K562 (cell line): ENCODE results near the gene BIRC7. TPM values are rescaled to one million over a fixed set of nuclear protein-coding genes. Genes with fewer than 3 reads are reported as not detected.

ENCODE experiments used
- BCL6 ChIP-seq: fragments of 250-450 bp; sonication (Bioruptor Pico); IDR thresholded peaks from 2 replicates; pipeline ENCODE4 v1.4.0; 2020
- CHD4 ChIP-seq: fragments of 200-600 bp; sonication (generic); IDR thresholded peaks from 3 replicates; pipeline ENCODE4 v1.6.1; 2012; ENCODE audit warnings: low read depth, mild to moderate bottlenecking, mixed read lengths, low read length, inconsistent platforms; ENCODE audit not compliant: insufficient read depth, insufficient replicate concordance, poor library complexity, severe bottlenecking
- DNMT1 ChIP-seq: fragments of 450-650 bp; IDR thresholded peaks from 2 replicates; pipeline ENCODE4 v1.6.1; 2016; ENCODE audit warnings: antibody characterized with exemption, mild to moderate bottlenecking
- ETV1 ChIP-seq: fragments of 450-650 bp; conservative IDR thresholded peaks from 2 replicates; pipeline ENCODE4 v1.6.1; 2016; ENCODE audit warnings: missing genetic modification characterization, control low read depth, low read depth, missing compliant biosample characterization
- FOXA1 ChIP-seq: fragments of 450-650 bp; IDR thresholded peaks from 2 replicates; pipeline ENCODE4 v1.6.1; 2016; ENCODE audit warnings: mild to moderate bottlenecking, borderline replicate concordance
- FOXJ2 ChIP-seq: fragments of 200-800 bp; sonication (Bioruptor generic); IDR thresholded peaks from 2 replicates; pipeline ENCODE4 v1.6.1; 2016; ENCODE audit warnings: missing genetic modification characterization, missing compliant biosample characterization
- FOXP1 ChIP-seq: sonication (generic); formaldehyde crosslinking; IDR thresholded peaks from 2 replicates; pipeline ENCODE4 v1.8.0; 2022; ENCODE audit warnings: mild to moderate bottlenecking, missing genetic modification reagents
- HBP1 ChIP-seq: fragments of 450-650 bp; formaldehyde crosslinking; IDR thresholded peaks from 2 replicates; pipeline ENCODE4 v1.4.0; 2022; ENCODE audit warnings: missing genetic modification characterization
- NFE2 ChIP-seq: IDR thresholded peaks from 2 replicates; pipeline ENCODE4 v1.6.1; 2014; ENCODE audit warnings: antibody characterized with exemption, low read depth
- NR2C2 ChIP-seq, 2 experiments: fragments of 200-800 bp in 1 of 2; sonication (Bioruptor generic) in 1 of 2; sonication (generic) in 1 of 2; formaldehyde crosslinking in 1 of 2; IDR thresholded peaks; 2 replicates each; pipeline versions ENCODE4 v1.6.1 to v1.8.0; 2016 to 2022; ENCODE audit warnings: mild to moderate bottlenecking in 1 of 2, missing compliant biosample characterization in 1 of 2, missing genetic modification characterization in 1 of 2, missing genetic modification reagents in 1 of 2
- POLR2AphosphoS5 ChIP-seq: IDR thresholded peaks from 2 replicates; pipeline ENCODE4 v1.6.1; 2011; ENCODE audit warnings: mild to moderate bottlenecking, low read depth, low read length, moderate library complexity; ENCODE audit not compliant: control insufficient read depth, insufficient read depth
- SNIP1 ChIP-seq: fragments of 450-650 bp; IDR thresholded peaks from 2 replicates; pipeline ENCODE4 v1.7.1; 2017; ENCODE audit warnings: low read depth, mild to moderate bottlenecking
- SRF ChIP-seq, 2 experiments: fragments of 250-450, 450-650 bp in 1 of 2; sonication (Bioruptor Pico) in 1 of 2; sonication (generic) in 1 of 2; formaldehyde crosslinking; IDR thresholded peaks; 2 replicates each; pipeline versions ENCODE4 v1.5.0 to v1.5.1; 2020 to 2022; ENCODE audit warnings: mild to moderate bottlenecking in 1 of 2, missing genetic modification reagents in 1 of 2
- TRIM25 ChIP-seq: fragments of 450-650 bp; IDR thresholded peaks from 2 replicates; pipeline ENCODE4 v1.7.0; 2016; ENCODE audit warnings: borderline replicate concordance
- ZC3H8 ChIP-seq: fragments of 450-650 bp; IDR thresholded peaks from 2 replicates; pipeline ENCODE4 v1.6.1; 2017
- ZKSCAN3 ChIP-seq: fragments of 250-450 bp; sonication (Bioruptor Pico); IDR thresholded peaks from 2 replicates; pipeline ENCODE4 v1.4.0; 2020
- polyA plus RNA-seq, 8 experiments: library from polyadenylated mRNA; depleted of rRNA in 4 of 8; stranded (reverse) in 5 of 8; unstranded in 3 of 8; fragments of >200 nt; fragmentation: Nextera tagmentation in 2 of 8; fragmentation: Illumina TruSeq in 1 of 8; extraction: Ambion mirVana in 2 of 8; extraction: Trizol in 1 of 8; gene quantifications; 2 replicates each; pipeline versions ENCODE4 v1.2.1 to v1.2.3, GENCODE V29; 2011 to 2014; ENCODE audit warnings: inconsistent platforms in 1 of 8, missing spikeins in 1 of 8
- total RNA-seq, 7 experiments: library from RNA; depleted of rRNA in 6 of 7; stranded (reverse); fragments of >200 nt in 6 of 7; fragmentation: Illumina TruSeq in 2 of 7; extraction: Trizol in 2 of 7; gene quantifications; 2 replicates each; pipeline versions ENCODE4 v1.2.1 to v1.2.3, GENCODE V29; 2011 to 2021; ENCODE audit warnings: low replicate concordance in 1 of 7
- TF ChIP-seq, protein P1 (sequence below): sonication (generic); formaldehyde crosslinking; IDR thresholded peaks from 2 replicates; pipeline ENCODE4 v1.8.0; 2022; ENCODE audit warnings: missing genetic modification reagents, mild to moderate bottlenecking, borderline replicate concordance
- TF ChIP-seq, protein P2 (sequence below): fragments of 250-450 bp; sonication (Bioruptor Pico); IDR thresholded peaks from 2 replicates; pipeline ENCODE4 v1.4.0; 2020
- TF ChIP-seq, protein P3 (sequence below): sonication (generic); formaldehyde crosslinking; IDR thresholded peaks from 2 replicates; pipeline ENCODE4 v1.8.1; 2023; ENCODE audit warnings: mild to moderate bottlenecking, missing genetic modification reagents

BIRC7 gene
- total and polyA plus RNA-seq, 9 of the 15 experiments (the other 6 are each of a cell fraction or from before 2014, with no cell fraction given) = 0.14 to 0.19 (median 0.16) TPM; not detected in 5

DNA sequence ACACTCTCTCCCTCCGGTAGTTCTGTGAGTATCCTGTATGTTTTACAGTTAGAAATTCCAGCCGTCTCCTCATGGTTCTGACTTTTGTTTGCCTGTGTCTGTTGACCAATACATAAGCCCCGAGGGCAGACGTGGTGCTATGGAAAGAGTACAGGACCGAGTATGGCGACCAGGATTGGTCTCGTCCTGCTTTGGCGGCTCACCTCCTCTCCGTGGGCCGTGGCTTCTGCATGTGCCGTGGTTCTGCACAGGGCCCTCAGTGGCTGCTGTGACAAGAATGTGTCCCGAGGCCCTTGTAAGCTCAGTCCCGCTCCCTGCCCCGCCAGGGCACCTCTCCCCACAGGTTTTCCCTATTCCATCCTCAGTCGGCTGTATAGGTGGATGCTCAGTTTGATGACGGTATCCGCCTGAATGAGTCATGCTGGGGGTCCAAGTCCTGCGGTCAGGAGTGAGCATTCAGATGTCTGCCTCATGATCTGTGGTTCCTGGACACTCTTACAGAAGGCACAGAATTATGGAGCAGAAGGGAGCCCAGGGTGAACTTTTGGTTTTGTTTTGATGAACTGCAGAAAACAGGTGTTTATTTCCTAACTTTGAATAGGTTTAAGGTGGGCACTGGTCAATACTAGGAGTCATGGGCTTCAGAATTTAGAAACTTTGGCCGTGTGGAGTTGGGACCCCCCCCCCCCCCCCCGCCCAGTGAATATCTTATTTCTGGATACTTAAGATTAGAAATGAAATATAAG is 38.1 kb downstream of the BIRC7 start (continued):
- TF ChIP-seq, protein P1, sequence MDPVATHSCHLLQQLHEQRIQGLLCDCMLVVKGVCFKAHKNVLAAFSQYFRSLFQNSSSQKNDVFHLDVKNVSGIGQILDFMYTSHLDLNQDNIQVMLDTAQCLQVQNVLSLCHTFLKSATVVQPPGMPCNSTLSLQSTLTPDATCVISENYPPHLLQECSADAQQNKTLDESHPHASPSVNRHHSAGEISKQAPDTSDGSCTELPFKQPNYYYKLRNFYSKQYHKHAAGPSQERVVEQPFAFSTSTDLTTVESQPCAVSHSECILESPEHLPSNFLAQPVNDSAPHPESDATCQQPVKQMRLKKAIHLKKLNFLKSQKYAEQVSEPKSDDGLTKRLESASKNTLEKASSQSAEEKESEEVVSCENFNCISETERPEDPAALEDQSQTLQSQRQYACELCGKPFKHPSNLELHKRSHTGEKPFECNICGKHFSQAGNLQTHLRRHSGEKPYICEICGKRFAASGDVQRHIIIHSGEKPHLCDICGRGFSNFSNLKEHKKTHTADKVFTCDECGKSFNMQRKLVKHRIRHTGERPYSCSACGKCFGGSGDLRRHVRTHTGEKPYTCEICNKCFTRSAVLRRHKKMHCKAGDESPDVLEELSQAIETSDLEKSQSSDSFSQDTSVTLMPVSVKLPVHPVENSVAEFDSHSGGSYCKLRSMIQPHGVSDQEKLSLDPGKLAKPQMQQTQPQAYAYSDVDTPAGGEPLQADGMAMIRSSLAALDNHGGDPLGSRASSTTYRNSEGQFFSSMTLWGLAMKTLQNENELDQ = no peak
- TF ChIP-seq CHD4 (no peak), ETV1 (tag) (no peak), HBP1 (CRISPR knock-in tag) (no peak), TRIM25 (no peak), ZKSCAN3 (CRISPR knock-in tag) (no peak), SNIP1 (no peak), SRF (CRISPR knock-in tag; IDR thresholded peaks at IDR 0.05) (no peak), FOXP1 (CRISPR knock-in tag) (no peak), FOXA1 (no peak), BCL6 (CRISPR knock-in tag) (no peak), DNMT1 (no peak), NFE2 (no peak), NR2C2 (CRISPR knock-in tag; IDR thresholded peaks at IDR 0.05) (no peak), NR2C2 (tag; IDR thresholded peaks at IDR 0.05) (no peak), POLR2AphosphoS5 (peak; percentile 32; the same call in 1 of the 2 replicates), ZC3H8 (no peak), FOXJ2 (tag) (no peak)
- TF ChIP-seq, protein P2, sequence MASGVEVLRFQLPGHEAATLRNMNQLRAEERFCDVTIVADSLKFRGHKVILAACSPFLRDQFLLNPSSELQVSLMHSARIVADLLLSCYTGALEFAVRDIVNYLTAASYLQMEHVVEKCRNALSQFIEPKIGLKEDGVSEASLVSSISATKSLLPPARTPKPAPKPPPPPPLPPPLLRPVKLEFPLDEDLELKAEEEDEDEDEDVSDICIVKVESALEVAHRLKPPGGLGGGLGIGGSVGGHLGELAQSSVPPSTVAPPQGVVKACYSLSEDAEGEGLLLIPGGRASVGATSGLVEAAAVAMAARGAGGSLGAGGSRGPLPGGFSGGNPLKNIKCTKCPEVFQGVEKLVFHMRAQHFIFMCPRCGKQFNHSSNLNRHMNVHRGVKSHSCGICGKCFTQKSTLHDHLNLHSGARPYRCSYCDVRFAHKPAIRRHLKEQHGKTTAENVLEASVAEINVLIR (CRISPR knock-in tag) = no peak
- TF ChIP-seq, protein P3, sequence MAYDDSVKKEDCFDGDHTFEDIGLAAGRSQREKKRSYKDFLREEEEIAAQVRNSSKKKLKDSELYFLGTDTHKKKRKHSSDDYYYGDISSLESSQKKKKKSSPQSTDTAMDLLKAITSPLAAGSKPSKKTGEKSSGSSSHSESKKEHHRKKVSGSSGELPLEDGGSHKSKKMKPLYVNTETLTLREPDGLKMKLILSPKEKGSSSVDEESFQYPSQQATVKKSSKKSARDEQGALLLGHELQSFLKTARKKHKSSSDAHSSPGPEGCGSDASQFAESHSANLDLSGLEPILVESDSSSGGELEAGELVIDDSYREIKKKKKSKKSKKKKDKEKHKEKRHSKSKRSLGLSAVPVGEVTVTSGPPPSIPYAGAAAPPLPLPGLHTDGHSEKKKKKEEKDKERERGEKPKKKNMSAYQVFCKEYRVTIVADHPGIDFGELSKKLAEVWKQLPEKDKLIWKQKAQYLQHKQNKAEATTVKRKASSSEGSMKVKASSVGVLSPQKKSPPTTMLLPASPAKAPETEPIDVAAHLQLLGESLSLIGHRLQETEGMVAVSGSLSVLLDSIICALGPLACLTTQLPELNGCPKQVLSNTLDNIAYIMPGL (CRISPR knock-in tag) = no peak
